Osteocyte (in vitro differentiated cells): ENCODE measurements around the gene UPF1. TPM values are rescaled to one million over a fixed set of nuclear protein-coding genes. Genes with fewer than 3 reads are reported as not detected.

Source experiments
- DNase-seq: peaks from one replicate; pipeline ENCODE4 v3.0.0; 2021; ENCODE audit warnings: mixed read lengths; ENCODE audit not compliant: unreplicated experiment; ENCODE audit errors: extremely low spot score
- H3K27ac Mint-ChIP-seq: one replicate; pipeline ENCODE4 v1.8.0; 2021; ENCODE audit warnings: mild to moderate bottlenecking, mixed read lengths; ENCODE audit not compliant: unreplicated experiment
- H3K27me3 Mint-ChIP-seq: one replicate; pipeline ENCODE4 v1.8.0; 2021; ENCODE audit warnings: mixed read lengths; ENCODE audit not compliant: unreplicated experiment
- H3K36me3 Mint-ChIP-seq: one replicate; pipeline ENCODE4 v1.8.0; 2021; ENCODE audit warnings: mixed read lengths; ENCODE audit not compliant: unreplicated experiment
- H3K4me1 Mint-ChIP-seq: one replicate; pipeline ENCODE4 v1.8.0; 2021; ENCODE audit warnings: mixed read lengths; ENCODE audit not compliant: unreplicated experiment
- H3K4me3 Mint-ChIP-seq: one replicate; pipeline ENCODE4 v1.8.0; 2021; ENCODE audit warnings: mild to moderate bottlenecking, moderate library complexity, mixed read lengths; ENCODE audit not compliant: unreplicated experiment
- H3K9me3 Mint-ChIP-seq: one replicate; pipeline ENCODE4 v1.8.0; 2021; ENCODE audit warnings: mixed read lengths; ENCODE audit not compliant: unreplicated experiment
- CTCF ChIP-seq: fragments of 200-600 bp; sonication (generic); IDR thresholded peaks from 2 replicates; pipeline ENCODE4 v1.5.0; 2021; ENCODE audit warnings: antibody characterized with exemption, mild to moderate bottlenecking, moderate library complexity
- total RNA-seq: library from RNA; stranded (reverse); gene quantifications from 2 replicates; pipeline ENCODE4 v1.2.1, GENCODE V29; 2021

UPF1 gene
- total RNA-seq, 1 donor from 2014 or later, result 58.0 TPM

GRCh38 chr19:18861235-18861634 is 29.5 kb downstream of the UPF1 start:
- Mint-ChIP-seq H3K4me1 (peaks cover 4% of the 10 kb centered on the region), H3K36me3 (peaks cover 30% of the 10 kb centered on the region), H3K9me3 (no peaks in the 10 kb centered on the region), H3K27ac (no peak overlapping the region), H3K27me3 (no peaks in the 10 kb centered on the region), H3K4me3 (no peak overlapping the region)
- DNase-seq, result no peak
- no peak for TF ChIP-seq CTCF

GRCh38 chr19:18861917-18862316 is 30.2 kb downstream of the UPF1 start:
- Mint-ChIP-seq H3K4me3 (no peak overlapping the region), H3K27ac (no peak overlapping the region), H3K27me3 (no peaks in the 10 kb centered on the region), H3K4me1 (peaks cover 4% of the 10 kb centered on the region), H3K36me3 (peaks cover 29% of the 10 kb centered on the region), H3K9me3 (no peaks in the 10 kb centered on the region)
- no peak for TF ChIP-seq CTCF
- DNase-seq, result no peak

GRCh38 chr19:18862976-18863842 is 31.4 kb downstream of the UPF1 start:
- Mint-ChIP-seq H3K9me3 (no peaks in the 10 kb centered on the region), H3K4me3 (no peak overlapping the region), H3K27ac (no peak overlapping the region), H3K4me1 (peaks cover 4% of the 10 kb centered on the region), H3K36me3 (peaks cover 29% of the 10 kb centered on the region), H3K27me3 (no peaks in the 10 kb centered on the region)
- no peak for DNase-seq
- no peak for TF ChIP-seq CTCF

- H3K36me3 Mint-ChIP-seq, result peaks cover 29% of the 10 kb centered on the region
- DNase-seq, result no peak
- H3K27ac Mint-ChIP-seq, result no peak overlapping the region
- no peaks in the 10 kb centered on the region for H3K27me3 Mint-ChIP-seq
- H3K9me3 Mint-ChIP-seq, result no peaks in the 10 kb centered on the region
- TF ChIP-seq CTCF, result no peak
- H3K4me3 Mint-ChIP-seq, result no peak overlapping the region
- peaks cover 4% of the 10 kb centered on the region for H3K4me1 Mint-ChIP-seq
These were observed 32.1 kb downstream of the UPF1 start for GRCh38 chr19:18863843-18864362.
